Ascending aorta (tissue), 2 donors: ENCODE data around the gene WDR73. TPM values are rescaled to one million over a fixed set of nuclear protein-coding genes. Genes with fewer than 3 reads are reported as not detected.

Experiments used
- DNase-seq, 2 donors: peaks; one replicate each; pipeline ENCODE4 v3.0.0-alpha.2; 2019; ENCODE audit warnings: low spot score in 2 of 2
- H3K27ac ChIP-seq, 2 donors: fragments of 200-600 bp; sonication (generic); one replicate each; pipeline ENCODE4 v1.5.1; 2016 to 2017; ENCODE audit warnings: mild to moderate bottlenecking in 1 of 2
- H3K27me3 ChIP-seq: fragments of 200-600 bp; sonication (generic); one replicate; pipeline ENCODE4 v1.5.1; 2017
- H3K36me3 ChIP-seq, 2 donors: fragments of 200-600 bp; sonication (generic); one replicate each; pipeline ENCODE4 v1.5.1; 2016
- H3K4me1 ChIP-seq, 2 donors: fragments of 200-600 bp; sonication (generic); one replicate each; pipeline ENCODE4 v1.5.1; 2016 to 2017; ENCODE audit warnings: mild to moderate bottlenecking in 1 of 2
- H3K4me3 ChIP-seq, 2 donors: fragments of 200-600 bp; sonication (generic); one replicate each; pipeline ENCODE4 v1.5.1; 2016 to 2017; ENCODE audit warnings: mild to moderate bottlenecking in 1 of 2
- H3K9me3 ChIP-seq, 2 donors: fragments of 200-600 bp; sonication (generic); one replicate each; pipeline ENCODE4 v1.5.1; 2016
- CTCF ChIP-seq, 3 experiments: fragments of 200-600 bp in 2 of 3; fragments of 450-650 bp in 1 of 3; sonication (generic) in 2 of 3; IDR thresholded peaks; one replicate each; pipeline ENCODE4 v1.5.1; 2016 to 2019; ENCODE audit warnings: antibody characterized with exemption in 3 of 3, mild to moderate bottlenecking in 1 of 3, moderate library complexity in 1 of 3
- intact Hi-C: fragments of 100-400 bp; cut with DNase I; formaldehyde crosslinking; loops from one replicate; pipeline ENCODE4 v1.15.1; 2023
- total RNA-seq: library from RNA; depleted of rRNA; stranded (reverse); fragments of >200 nt; gene quantifications from one replicate; pipeline ENCODE4 v1.1.0, GENCODE V29; 2016

WDR73 gene
- total RNA-seq, 1 donor from 2014 or later: 29.5 TPM

DNA sequence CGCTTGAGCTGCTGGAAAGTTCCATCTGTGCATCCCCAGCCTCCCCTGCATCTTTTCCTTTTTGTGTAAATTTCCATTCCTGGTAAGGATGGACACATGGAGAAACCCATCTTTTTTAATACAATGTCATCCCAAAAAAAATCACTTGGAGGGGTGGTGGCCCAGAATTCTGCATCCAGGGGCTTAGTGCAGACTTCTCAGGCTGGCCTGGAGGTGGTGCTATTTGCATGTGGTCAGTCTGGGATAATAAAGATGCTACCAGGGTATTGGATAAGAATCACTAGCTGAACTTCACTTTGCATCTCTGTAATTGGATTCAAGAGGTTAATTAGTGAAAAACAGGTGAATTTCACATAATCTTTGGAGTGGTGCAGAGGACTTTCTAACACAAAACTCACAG is 55.1 kb downstream of the WDR73 start:
- Histone ChIP-seq H3K27ac (no peak overlapping the region), H3K9me3 (no peaks in the 10 kb centered on the region), H3K4me3 (no peak overlapping the region), H3K27me3 (no peaks in the 10 kb centered on the region), H3K4me1 (peaks cover 0 to 13% of the 10 kb centered on the region in 2 donors), H3K36me3 (no peaks in the 10 kb centered on the region)
- intact Hi-C loops: no loop called here
- peak; percentile 26 to 57 (median 39) for TF ChIP-seq CTCF (IDR thresholded peaks at IDR 0.05)
- DNase-seq: no peak

DNA sequence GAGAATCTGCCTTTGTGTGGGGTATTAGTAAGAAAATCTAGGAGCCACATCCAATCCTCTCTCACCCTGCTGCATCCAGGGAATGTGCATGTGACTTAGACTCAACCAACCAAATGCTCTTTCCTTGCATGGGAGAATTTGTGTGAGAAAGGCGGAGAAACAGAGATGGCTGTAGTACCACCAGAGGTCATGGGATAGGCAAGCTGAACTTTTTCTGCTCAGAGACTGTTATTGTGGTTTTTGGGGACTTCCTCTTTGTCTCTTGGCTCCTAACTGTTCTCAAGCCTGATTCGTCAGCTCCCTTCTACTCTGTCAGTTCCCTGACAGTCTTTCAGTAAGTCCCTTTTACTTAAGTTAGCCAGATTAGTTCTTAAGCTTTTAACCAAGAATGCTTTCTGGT is 55.8 kb downstream of the WDR73 start:
- intact Hi-C loops: no loop called here
- H3K27me3 ChIP-seq: no peaks in the 10 kb centered on the region
- TF ChIP-seq CTCF (IDR thresholded peaks at IDR 0.05): no peak

DNA sequence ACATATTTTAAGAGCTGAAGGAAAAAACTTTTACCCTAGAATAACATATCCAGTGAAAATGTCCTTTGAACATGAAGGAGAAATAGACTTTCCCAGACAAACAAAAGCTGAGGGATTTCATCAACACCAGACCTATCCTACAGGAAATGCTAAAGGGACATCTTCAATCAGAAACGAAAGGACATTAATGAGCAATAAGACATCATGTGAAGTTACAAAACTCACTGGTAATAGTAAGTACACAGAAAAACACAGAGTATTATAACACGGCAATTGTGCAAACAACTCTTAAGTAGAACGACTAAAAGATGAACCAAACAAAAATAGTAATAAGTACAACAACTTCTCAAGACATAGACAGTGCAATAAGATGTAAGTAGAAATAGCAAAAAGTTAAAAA is 56.8 kb downstream of the WDR73 start:
- H3K4me1 ChIP-seq: peaks cover 0 to 13% of the 10 kb centered on the region in 2 donors
- intact Hi-C loops: no loop called here
- no peak for TF ChIP-seq CTCF (IDR thresholded peaks at IDR 0.05)

More for the DNA sequence above, 55.8 kb downstream of the WDR73 start:
- DNase-seq: no peak
- H3K36me3 ChIP-seq: no peaks in the 10 kb centered on the region
- H3K9me3 ChIP-seq: no peaks in the 10 kb centered on the region
- peaks cover 0 to 13% of the 10 kb centered on the region in 2 donors for H3K4me1 ChIP-seq
- no peak overlapping the region for H3K4me3 ChIP-seq
- no peak overlapping the region for H3K27ac ChIP-seq

GRCh38 chr15:84595660-84596059 is 58.4 kb downstream of the WDR73 start:
- H3K36me3 ChIP-seq: no peaks in the 10 kb centered on the region
- TF ChIP-seq CTCF (IDR thresholded peaks at IDR 0.05): no peak
- H3K27me3 ChIP-seq: no peaks in the 10 kb centered on the region
- intact Hi-C loops: no loop called here
- H3K4me1 ChIP-seq: peaks cover 0 to 3% of the 10 kb centered on the region in 2 donors
- H3K27ac ChIP-seq: no peak overlapping the region
- no peak for DNase-seq
- no peaks in the 10 kb centered on the region for H3K9me3 ChIP-seq
- no peak overlapping the region for H3K4me3 ChIP-seq

More for the DNA sequence above, 56.8 kb downstream of the WDR73 start:
- H3K27me3 ChIP-seq: no peaks in the 10 kb centered on the region
- H3K36me3 ChIP-seq: no peaks in the 10 kb centered on the region
- no peak overlapping the region for H3K4me3 ChIP-seq
- H3K27ac ChIP-seq: no peak overlapping the region
- no peak for DNase-seq
- H3K9me3 ChIP-seq: no peaks in the 10 kb centered on the region

DNA sequence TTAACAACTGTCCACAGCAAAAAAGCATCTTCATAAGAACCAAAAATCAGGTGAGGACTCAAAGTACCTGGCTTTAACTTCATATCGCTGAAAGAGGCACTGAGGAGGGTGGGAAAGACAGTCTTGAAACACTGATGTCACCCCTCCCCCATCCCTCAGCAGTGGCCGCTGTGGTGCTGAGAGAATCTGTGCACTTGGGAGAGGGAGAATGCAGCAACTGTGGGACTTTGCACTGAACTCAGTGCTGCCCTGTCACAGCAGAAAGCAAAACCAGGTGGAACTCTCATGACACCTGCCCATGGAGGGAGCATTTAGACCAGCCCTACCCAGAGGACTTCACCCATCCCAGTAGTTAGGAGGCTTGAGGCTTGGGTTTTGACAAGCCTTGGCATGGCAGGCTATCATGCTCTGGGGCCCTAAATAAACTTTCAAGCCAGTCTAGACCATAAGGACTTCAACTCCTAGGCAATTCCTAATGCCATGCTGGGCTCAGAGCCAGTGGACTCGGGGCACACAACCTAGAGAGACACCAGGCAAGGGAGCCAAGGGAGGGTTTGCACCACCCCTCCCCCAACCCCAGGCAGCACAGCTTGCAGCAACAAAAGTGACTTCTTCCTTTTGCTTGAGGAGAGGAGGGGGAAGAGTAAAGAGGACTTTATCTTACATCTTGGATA is 59.3 kb downstream of the WDR73 start:
- Histone ChIP-seq H3K27ac (no peak overlapping the region), H3K4me1 (no peaks in the 10 kb centered on the region), H3K4me3 (no peak overlapping the region), H3K27me3 (no peaks in the 10 kb centered on the region), H3K9me3 (no peaks in the 10 kb centered on the region), H3K36me3 (no peaks in the 10 kb centered on the region)
- intact Hi-C loops: no loop called here
- no peak for DNase-seq
- TF ChIP-seq CTCF (IDR thresholded peaks at IDR 0.05): no peak
